Activated T-cell treated with anti-CD3 and anti-CD28 coated beads for 24 hours (primary cell): ENCODE data around the gene DLK1.

Source experiments
- DNase-seq: peaks from one replicate; pipeline ENCODE4 v3.0.0-alpha.2; 2020; ENCODE audit warnings: low read depth

DLK1 gene

GRCh38 chr14:100777366-100777817, 50.7 kb downstream of the DLK1 start:
- no peak for DNase-seq

DNA sequence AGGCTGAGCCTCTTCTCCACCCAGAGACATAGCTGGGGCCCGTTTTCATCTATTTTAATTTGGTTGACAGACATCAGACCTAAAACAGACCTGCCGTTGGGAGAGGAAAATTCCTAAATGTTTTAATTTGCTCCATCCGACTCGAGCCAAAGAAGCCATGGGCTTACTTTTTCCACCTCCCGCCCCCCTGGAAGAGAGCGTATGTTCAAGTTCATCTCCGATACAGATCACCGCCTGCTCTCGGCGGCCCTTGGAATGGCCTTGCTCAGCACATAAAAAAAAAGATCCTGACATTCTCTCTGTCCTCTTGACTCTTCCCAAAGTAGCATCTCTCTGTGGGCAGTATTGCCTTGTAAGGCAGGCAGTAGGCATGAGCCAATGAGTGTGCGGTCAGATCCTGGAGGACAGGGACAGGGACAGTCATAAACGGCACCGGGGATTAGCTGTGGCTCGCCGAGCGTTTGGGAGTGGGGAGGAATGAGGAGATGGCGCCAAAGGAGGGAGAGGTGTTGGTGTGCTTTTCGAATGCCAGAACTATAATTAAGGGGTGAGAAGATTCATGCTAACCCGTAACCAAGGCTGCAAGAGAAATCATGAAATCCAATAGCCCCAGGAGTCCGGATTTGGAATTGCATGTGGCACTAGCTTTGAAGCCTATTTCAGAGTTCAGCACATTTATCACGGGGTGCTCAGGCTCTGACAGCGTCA, 51.3 kb downstream of the DLK1 start:
- DNase-seq, result no peak

- DNase-seq, result no peak
Measured at GRCh38 chr14:100778526-100778882, 51.8 kb downstream of the DLK1 start.

GRCh38 chr14:100778951-100779690, 52.4 kb downstream of the DLK1 start:
- no peak for DNase-seq

DNA sequence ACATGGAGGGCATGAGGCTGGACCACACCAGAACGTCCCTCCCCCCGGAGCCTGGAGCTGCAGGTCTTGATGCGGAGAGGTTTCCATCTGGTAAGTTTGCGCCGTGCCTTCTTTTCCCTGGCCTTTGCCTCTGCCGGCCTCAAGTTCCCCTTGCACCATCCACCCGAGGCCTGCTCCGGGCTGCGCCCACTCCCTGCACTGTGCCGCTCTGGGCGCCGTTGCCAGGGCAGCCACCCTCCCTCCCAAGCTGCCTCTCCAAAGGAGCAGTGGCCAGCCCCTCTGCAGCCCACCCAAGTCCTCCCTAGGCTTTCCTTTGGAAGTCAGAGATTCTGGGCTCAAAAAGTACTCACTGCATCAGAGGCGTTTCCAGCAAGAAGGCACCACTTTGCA, 53.0 kb downstream of the DLK1 start:
- DNase-seq, result no peak

DNA sequence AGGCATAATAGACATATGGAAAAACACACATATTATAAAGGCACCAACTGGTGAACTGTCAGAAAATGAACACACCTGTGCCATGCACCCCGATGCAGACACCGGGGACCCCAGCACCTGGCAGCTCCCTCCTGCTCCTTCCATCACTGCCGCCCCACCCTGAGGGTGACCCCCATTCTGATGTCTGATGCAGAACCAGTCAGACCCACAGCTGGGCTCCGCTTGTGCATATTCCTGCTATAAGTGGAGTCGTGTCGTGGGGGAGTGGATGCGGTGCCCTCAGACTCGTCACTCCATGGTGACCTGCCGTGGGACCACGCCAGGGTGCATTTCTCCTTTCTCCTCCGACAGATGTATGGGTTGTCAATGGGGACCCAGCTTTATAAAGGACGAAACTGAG, 53.6 kb downstream of the DLK1 start:
- no peak for DNase-seq

- DNase-seq, result no peak
Measured at GRCh38 chr14:100780646-100781355, 54.1 kb downstream of the DLK1 start.

GRCh38 chr14:100781952-100782351, 55.3 kb downstream of the DLK1 start:
- DNase-seq, result no peak

- no peak for DNase-seq
Measured at GRCh38 chr14:100782516-100783320, 56.0 kb downstream of the DLK1 start.

DNA sequence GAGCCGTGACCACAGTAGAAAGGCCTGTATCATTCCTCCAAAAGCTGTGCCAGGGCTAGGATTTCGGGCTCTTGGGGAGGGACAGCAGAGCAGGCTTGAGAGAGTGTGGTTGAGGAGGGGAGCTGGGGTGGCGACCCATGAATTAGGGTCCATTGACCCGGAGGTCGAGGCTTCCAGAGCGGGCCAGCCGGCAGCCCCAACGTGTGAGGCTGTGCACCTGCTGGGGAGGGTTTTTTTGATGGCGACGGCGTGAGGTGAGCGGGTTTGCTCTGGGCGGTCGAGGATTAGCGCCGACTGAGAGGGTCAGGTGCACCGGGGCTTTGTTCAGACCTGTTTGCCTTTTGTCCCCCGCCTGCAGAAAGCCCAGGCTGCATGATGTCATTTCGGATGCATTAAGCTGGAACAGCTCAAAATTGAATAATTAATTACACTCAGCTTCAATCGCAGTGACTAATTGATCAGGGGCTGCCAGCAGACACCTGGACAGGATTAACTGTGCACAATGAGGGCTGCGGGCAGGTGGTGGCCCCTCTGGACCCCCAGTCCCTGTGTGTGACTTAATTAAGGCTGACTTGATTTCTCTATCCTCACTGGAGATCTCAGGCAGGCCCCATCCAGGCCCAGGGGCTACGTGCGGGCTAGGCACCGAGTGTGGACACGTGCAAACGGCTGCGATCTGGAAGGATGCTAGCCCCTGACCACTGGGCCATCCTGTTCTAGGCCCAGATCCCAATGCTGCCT, 57.1 kb downstream of the DLK1 start:
- no peak for DNase-seq

- no peak for DNase-seq
Measured at GRCh38 chr14:100784523-100785337, 58.0 kb downstream of the DLK1 start.

DNA sequence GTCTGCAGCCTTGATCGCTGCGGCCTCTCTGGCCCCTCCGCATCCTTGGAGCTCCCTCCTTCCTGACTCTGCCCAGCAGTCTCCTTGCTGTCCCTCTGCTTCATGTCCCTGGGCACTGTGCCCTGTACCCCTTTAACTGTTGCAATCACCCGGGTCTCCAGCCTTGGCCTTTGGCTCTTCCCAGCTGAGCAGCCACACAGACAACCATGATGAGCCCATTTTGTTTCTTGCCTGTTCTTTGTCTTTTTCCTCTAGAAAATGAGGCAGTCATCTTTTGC, 58.6 kb downstream of the DLK1 start:
- DNase-seq, result no peak

DNA sequence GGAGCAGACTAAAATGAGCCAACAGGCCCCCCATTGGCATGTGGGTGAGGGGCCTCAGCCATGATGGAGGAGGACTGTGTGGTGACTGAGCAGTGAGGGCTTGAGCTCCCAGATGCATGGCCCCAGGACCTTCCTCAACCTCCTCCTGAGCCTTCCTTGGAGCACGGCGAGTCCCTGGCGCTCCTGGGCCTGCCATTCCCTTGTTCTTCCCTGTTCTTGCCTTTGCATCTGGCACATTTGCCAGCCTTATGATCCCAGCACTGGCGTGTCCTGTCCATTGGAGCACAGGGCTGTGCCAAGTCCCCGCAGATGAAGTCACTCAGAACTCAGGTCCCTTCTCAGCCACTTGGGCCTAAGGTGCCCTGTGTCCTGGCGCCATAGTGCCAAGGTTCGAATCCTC, 58.9 kb downstream of the DLK1 start:
- DNase-seq, result no peak

DNA sequence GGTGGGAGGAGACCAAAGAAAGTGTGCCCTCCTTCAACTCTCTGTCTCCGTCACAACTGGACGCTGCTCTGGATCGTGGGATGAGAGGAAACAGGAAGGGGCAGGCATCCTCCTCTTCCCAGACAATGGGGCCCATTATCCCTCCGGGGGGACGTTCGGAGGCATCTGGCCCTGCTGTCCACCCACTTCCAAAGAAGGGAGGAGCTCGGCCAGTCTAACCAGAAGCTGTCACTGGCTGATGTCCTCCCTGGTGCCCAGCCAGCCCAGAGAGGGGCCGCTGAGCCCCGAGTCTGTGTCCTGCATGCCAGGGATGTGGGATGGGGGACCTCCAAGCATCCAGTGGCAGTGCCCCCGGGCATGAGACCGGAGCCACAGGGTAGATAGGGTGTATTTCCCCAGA, 59.4 kb downstream of the DLK1 start:
- no peak for DNase-seq

DNA sequence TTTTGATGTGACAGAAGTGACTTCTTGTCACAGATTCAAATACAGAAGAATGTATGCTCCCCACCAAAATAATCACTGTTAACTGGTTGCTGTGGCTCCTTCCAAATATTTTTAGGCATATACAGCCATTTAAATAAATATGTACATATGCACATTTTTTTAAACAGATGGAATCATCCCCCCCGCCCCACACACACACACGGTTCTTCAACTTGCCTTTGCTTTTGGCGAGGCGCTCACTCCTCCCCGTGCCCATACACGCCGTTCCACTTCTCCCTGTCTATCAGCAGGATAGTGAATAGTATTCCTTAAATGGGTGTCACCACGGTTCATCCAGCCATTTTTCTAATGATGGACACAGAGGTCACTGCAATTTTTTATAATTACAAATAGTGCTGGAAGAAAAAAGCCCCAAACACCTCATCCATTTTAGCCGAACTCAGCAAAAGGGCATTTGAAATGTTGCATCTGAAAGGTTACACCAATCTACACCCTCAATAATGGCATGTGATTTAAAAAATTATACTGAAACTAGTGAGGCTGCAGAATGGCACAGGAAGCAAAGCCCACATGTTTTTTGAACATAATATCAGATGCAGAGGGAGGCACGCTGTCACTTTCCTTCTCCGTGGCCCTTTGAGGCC, 60.0 kb downstream of the DLK1 start:
- no peak for DNase-seq

GRCh38 chr14:100787659-100788058, 61.0 kb downstream of the DLK1 start:
- DNase-seq, result no peak
